Endodermal cell (in vitro differentiated cells): ENCODE results near the gene SYPL2. TPM values are rescaled to one million over a fixed set of nuclear protein-coding genes. Genes with fewer than 3 reads are reported as not detected.

Experiments
- DNase-seq: peaks from one replicate; pipeline ENCODE4 v3.0.0-alpha.2; 2017
- H3K27ac ChIP-seq: 2 replicates; pipeline ENCODE4 v1.5.1; 2013; ENCODE audit warnings: mild to moderate bottlenecking, low read depth, low read length, moderate library complexity
- H3K27me3 ChIP-seq: 2 replicates; pipeline ENCODE4 v1.6.1; 2013; ENCODE audit warnings: mild to moderate bottlenecking, low read length, moderate library complexity; ENCODE audit not compliant: insufficient read depth, control insufficient read depth, poor library complexity, severe bottlenecking
- H3K36me3 ChIP-seq: 2 replicates; pipeline ENCODE4 v1.7.0; 2013; ENCODE audit warnings: mild to moderate bottlenecking, low read length, moderate library complexity; ENCODE audit not compliant: control insufficient read depth, insufficient read depth
- H3K4me1 ChIP-seq: one replicate; pipeline ENCODE4 v1.7.0; 2013; ENCODE audit warnings: low read length; ENCODE audit not compliant: control insufficient read depth, insufficient read depth
- H3K4me3 ChIP-seq: 2 replicates; pipeline ENCODE4 v1.5.1; 2013; ENCODE audit warnings: mild to moderate bottlenecking, low read length, moderate library complexity
- H3K9ac ChIP-seq: 2 replicates; pipeline ENCODE4 v1.6.1; 2013; ENCODE audit warnings: mild to moderate bottlenecking, low read length, moderate library complexity; ENCODE audit not compliant: poor library complexity, severe bottlenecking; ENCODE audit errors: extremely low read depth
- H3K9me3 ChIP-seq: 2 replicates; pipeline ENCODE4 v1.6.1; 2013; ENCODE audit warnings: mild to moderate bottlenecking, low read length, moderate library complexity; ENCODE audit not compliant: control insufficient read depth
- H3K27ac Mint-ChIP-seq: 2 replicates; pipeline ENCODE4 v1.8.0; 2020; ENCODE audit warnings: mixed read lengths
- H3K27me3 Mint-ChIP-seq: 2 replicates; pipeline ENCODE4 v1.8.0; 2021; ENCODE audit warnings: mild to moderate bottlenecking, mixed read lengths; ENCODE audit not compliant: insufficient read depth
- H3K36me3 Mint-ChIP-seq: 2 replicates; pipeline ENCODE4 v1.8.0; 2020; ENCODE audit warnings: low read depth, mixed read lengths
- H3K4me1 Mint-ChIP-seq: 2 replicates; pipeline ENCODE4 v1.8.0; 2020; ENCODE audit warnings: mixed read lengths
- H3K4me3 Mint-ChIP-seq: 2 replicates; pipeline ENCODE4 v1.8.0; 2020; ENCODE audit warnings: mild to moderate bottlenecking, moderate library complexity, mixed read lengths
- H3K9me3 Mint-ChIP-seq: 2 replicates; pipeline ENCODE4 v1.8.0; 2020; ENCODE audit warnings: mild to moderate bottlenecking, mixed read lengths
- WGBS, 2 experiments: methylation state at CpG; one replicate each; pipeline versions ENCODE4 v1.1.5 to v1.1.7; 2013; ENCODE audit warnings: missing lambda C conversion rate in 2 of 2, mixed read lengths in 1 of 2; ENCODE audit not compliant: insufficient coverage in 1 of 2, insufficient read length in 1 of 2; 5-methylcytosine and 5-hydroxymethylcytosine counted together
- total RNA-seq, 2 donors: library from RNA; stranded (reverse); fragmentation: NEBNext Ultra II Directional in 1 of 2; extraction: Animal tissue kit (Norgen Biotek cat#: 25700) in 1 of 2; gene quantifications; 2 replicates in 1 of 2; 3 replicates in 1 of 2; pipeline ENCODE4 v1.2.1, GENCODE V29; 2021
- TF ChIP-seq, protein P1 (sequence below): fragments of 200-600 bp; sonication (generic); conservative IDR thresholded peaks from 2 replicates; pipeline ENCODE4 v1.5.0; 2021; ENCODE audit warnings: antibody characterized with exemption, mild to moderate bottlenecking

Gene SYPL2
- total RNA-seq, 2 donors from 2014 or later: 0.64 TPM; not detected in 1

DNA sequence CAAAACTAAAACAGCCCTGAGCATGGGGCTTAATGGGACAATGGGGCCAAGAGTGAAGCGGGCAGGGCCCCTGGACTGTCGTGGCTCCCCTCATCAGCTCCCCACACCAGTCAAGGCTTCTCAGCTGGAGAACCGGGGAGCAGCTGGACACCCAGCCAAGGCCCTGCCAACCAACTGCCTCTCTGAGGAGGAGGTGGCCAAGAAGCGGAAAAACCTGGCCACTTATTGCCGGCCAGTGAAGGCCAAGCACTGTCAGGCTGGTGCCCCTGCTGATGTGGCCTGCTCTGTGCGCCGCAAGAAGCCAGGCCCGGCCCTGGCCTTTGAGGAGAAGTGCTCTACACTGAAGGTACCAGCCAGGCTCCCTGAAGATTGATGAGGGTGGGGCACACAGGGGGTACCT is 25.0 kb downstream of the SYPL2 start:
- no peaks in the 10 kb centered on the region for H3K27me3 ChIP-seq
- 90 to 98% methylated on average over 5 to 8 of the region's 8 CpGs for WGBS, 2 experiments
- no peak for DNase-seq
- no peaks in the 10 kb centered on the region for H3K4me1 Mint-ChIP-seq
- no peak overlapping the region for H3K4me3 ChIP-seq
- TF ChIP-seq, protein P1, sequence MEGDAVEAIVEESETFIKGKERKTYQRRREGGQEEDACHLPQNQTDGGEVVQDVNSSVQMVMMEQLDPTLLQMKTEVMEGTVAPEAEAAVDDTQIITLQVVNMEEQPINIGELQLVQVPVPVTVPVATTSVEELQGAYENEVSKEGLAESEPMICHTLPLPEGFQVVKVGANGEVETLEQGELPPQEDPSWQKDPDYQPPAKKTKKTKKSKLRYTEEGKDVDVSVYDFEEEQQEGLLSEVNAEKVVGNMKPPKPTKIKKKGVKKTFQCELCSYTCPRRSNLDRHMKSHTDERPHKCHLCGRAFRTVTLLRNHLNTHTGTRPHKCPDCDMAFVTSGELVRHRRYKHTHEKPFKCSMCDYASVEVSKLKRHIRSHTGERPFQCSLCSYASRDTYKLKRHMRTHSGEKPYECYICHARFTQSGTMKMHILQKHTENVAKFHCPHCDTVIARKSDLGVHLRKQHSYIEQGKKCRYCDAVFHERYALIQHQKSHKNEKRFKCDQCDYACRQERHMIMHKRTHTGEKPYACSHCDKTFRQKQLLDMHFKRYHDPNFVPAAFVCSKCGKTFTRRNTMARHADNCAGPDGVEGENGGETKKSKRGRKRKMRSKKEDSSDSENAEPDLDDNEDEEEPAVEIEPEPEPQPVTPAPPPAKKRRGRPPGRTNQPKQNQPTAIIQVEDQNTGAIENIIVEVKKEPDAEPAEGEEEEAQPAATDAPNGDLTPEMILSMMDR: no peak
- H3K36me3 Mint-ChIP-seq: peaks cover 8% of the 10 kb centered on the region
- H3K36me3 ChIP-seq: peaks cover 13% of the 10 kb centered on the region
- no peak overlapping the region for H3K27ac Mint-ChIP-seq
- H3K4me1 ChIP-seq: no peaks in the 10 kb centered on the region
- H3K27ac ChIP-seq: no peak overlapping the region
- no peaks in the 10 kb centered on the region for H3K9me3 ChIP-seq
- H3K4me3 Mint-ChIP-seq: no peak overlapping the region
- H3K9me3 Mint-ChIP-seq: no peaks in the 10 kb centered on the region
- H3K9ac ChIP-seq: no peak overlapping the region
- H3K27me3 Mint-ChIP-seq: no peaks in the 10 kb centered on the region

DNA sequence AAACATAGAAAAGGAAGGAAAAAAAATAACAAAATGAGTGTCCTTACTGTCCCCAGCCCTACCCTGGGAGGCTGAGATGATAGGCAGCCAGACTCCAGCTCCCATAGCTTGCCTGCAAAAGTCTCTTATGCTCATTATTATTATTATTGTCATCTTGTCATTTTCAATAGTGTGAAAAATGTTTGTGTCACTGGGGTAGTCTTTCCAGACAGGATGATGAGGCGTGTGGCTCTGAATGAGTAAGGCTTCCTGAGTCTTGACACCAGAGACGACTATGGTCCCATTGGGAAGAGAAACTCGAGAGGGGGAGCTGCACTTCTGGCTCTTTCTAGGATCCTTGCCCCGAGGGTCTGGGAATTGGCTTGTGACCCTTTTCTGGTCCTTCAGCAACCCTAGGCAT is 26.4 kb downstream of the SYPL2 start:
- no peak overlapping the region for H3K9ac ChIP-seq
- H3K27me3 Mint-ChIP-seq: no peaks in the 10 kb centered on the region
- TF ChIP-seq, protein P1: no peak
- H3K4me3 ChIP-seq: no peak overlapping the region
- H3K9me3 Mint-ChIP-seq: no peaks in the 10 kb centered on the region
- H3K27me3 ChIP-seq: no peaks in the 10 kb centered on the region
- no peaks in the 10 kb centered on the region for H3K9me3 ChIP-seq
- H3K4me3 Mint-ChIP-seq: no peak overlapping the region
- no peak overlapping the region for H3K27ac Mint-ChIP-seq
- peaks cover 6% of the 10 kb centered on the region for H3K4me1 Mint-ChIP-seq
- H3K4me1 ChIP-seq: no peaks in the 10 kb centered on the region
- no peak for DNase-seq
- WGBS, 2 experiments: 83 to 100% methylated on average over 3 to 4 of the region's 4 CpGs
- H3K27ac ChIP-seq: no peak overlapping the region
- H3K36me3 ChIP-seq: peaks cover 13% of the 10 kb centered on the region
- peaks cover 12% of the 10 kb centered on the region for H3K36me3 Mint-ChIP-seq

DNA sequence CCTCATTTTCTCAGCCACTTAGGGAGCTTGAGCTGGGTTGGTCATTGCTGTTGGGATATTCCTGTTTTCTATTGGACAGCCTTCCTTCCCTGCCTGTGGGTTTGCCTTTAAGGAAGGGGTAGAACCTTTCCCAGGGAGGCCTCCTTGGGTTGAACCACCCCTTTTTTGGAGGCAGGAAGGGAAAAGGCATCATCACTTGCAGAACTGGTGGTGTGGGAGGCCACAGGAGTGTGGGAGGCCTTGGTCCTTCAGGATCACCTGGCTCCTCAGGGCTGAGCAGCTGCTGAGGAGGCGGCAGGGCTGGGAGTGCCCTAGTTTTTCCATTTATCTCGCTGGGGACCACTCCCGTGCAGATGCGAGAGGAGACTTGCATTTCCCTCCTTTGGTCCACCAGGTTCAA is 26.9 kb downstream of the SYPL2 start:
- no peak overlapping the region for H3K9ac ChIP-seq
- no peak overlapping the region for H3K4me3 ChIP-seq
- no peak overlapping the region for H3K27ac ChIP-seq

More for the DNA sequence above, 26.9 kb downstream of the SYPL2 start:
- TF ChIP-seq, protein P1: no peak
- DNase-seq: no peak
- no peaks in the 10 kb centered on the region for H3K9me3 ChIP-seq
- H3K36me3 ChIP-seq: peaks cover 13% of the 10 kb centered on the region
- Mint-ChIP-seq H3K27ac (no peak overlapping the region), H3K9me3 (no peaks in the 10 kb centered on the region), H3K36me3 (peaks cover 9% of the 10 kb centered on the region), H3K4me3 (peak overlapping the region; percentile 91), H3K27me3 (no peaks in the 10 kb centered on the region), H3K4me1 (peaks cover 10% of the 10 kb centered on the region)
- WGBS, 2 experiments: 92 to 100% methylated on average over 3 to 4 of the region's 4 CpGs
- no peaks in the 10 kb centered on the region for H3K27me3 ChIP-seq
- no peaks in the 10 kb centered on the region for H3K4me1 ChIP-seq
